WTC11 (cell line): ENCODE data around the gene ARHGEF25. TPM values are rescaled to one million over a fixed set of nuclear protein-coding genes. Genes with fewer than 3 reads are reported as not detected.

Experiments
- ATAC-seq: fragments of 200-7000 bp; cut with Tn5 transposase; 2 replicates; pipeline ENCODE4 v1.10.0; 2021; ENCODE audit warnings: mild to moderate bottlenecking, moderate library complexity
- CTCF ChIA-PET: fragments of 300-600 bp; sonication (Branson Sonifier 250); formaldehyde crosslinking; loops from one replicate; lab custom pipeline; 2021; ENCODE audit warnings: antibody characterized with exemption; lab: Charles Lee
- POLR2A ChIA-PET: fragments of 350-600 bp; sonication (Branson Sonifier 250); formaldehyde crosslinking; loops from one replicate; lab custom pipeline; 2021; ENCODE audit warnings: antibody characterized with exemption; lab: Charles Lee
- DNase-seq: peaks from one replicate; pipeline ENCODE4 v3.0.0; 2021; ENCODE audit warnings: low spot score
- H3K27ac Mint-ChIP-seq: 2 replicates; pipeline ENCODE4 v1.8.0; 2021; ENCODE audit warnings: mixed read lengths
- H3K27me3 Mint-ChIP-seq: 2 replicates; pipeline ENCODE4 v1.8.0; 2021; ENCODE audit warnings: low read depth, mild to moderate bottlenecking, moderate library complexity, mixed read lengths
- H3K36me3 Mint-ChIP-seq: 2 replicates; pipeline ENCODE4 v1.8.0; 2021; ENCODE audit warnings: mixed read lengths
- H3K4me1 Mint-ChIP-seq: 2 replicates; pipeline ENCODE4 v1.8.0; 2022; ENCODE audit warnings: mixed read lengths
- H3K4me3 Mint-ChIP-seq: 2 replicates; pipeline ENCODE4 v1.8.0; 2021; ENCODE audit warnings: mild to moderate bottlenecking, moderate library complexity, mixed read lengths
- H3K9me3 Mint-ChIP-seq: 2 replicates; pipeline ENCODE4 v1.8.0; 2021; ENCODE audit warnings: mixed read lengths
- ARID4B ChIP-seq: sonication (generic); formaldehyde crosslinking; IDR thresholded peaks from 2 replicates; pipeline ENCODE4 v1.8.0; 2023; ENCODE audit warnings: missing genetic modification reagents, mild to moderate bottlenecking, borderline replicate concordance
- ATF1 ChIP-seq: sonication (generic); formaldehyde crosslinking; IDR thresholded peaks from 2 replicates; pipeline ENCODE4 v1.8.1; 2023; ENCODE audit warnings: mild to moderate bottlenecking, moderate library complexity, missing genetic modification reagents
- CBFB ChIP-seq: sonication (generic); formaldehyde crosslinking; IDR thresholded peaks from 2 replicates; pipeline ENCODE4 v1.8.1; 2022; ENCODE audit warnings: mild to moderate bottlenecking, low read depth, missing genetic modification reagents
- CTCF ChIP-seq: fragments of 200-600 bp; IDR thresholded peaks from 2 replicates; pipeline ENCODE4 v1.8.0; 2022; ENCODE audit warnings: antibody characterized with exemption
- ESRRA ChIP-seq: sonication (generic); formaldehyde crosslinking; IDR thresholded peaks from 2 replicates; pipeline ENCODE4 v1.8.1; 2022; ENCODE audit warnings: mild to moderate bottlenecking, missing genetic modification reagents, borderline replicate concordance
- FOXP4 ChIP-seq: sonication (generic); formaldehyde crosslinking; IDR thresholded peaks from 2 replicates; pipeline ENCODE4 v1.8.0; 2022; ENCODE audit warnings: mild to moderate bottlenecking, missing genetic modification reagents
- JUN ChIP-seq: sonication (generic); formaldehyde crosslinking; IDR thresholded peaks from 2 replicates; pipeline ENCODE4 v1.8.0; 2023; ENCODE audit warnings: mild to moderate bottlenecking, missing genetic modification reagents
- NFE2L1 ChIP-seq: sonication (generic); formaldehyde crosslinking; IDR thresholded peaks from 2 replicates; pipeline ENCODE4 v1.8.1; 2023; ENCODE audit warnings: missing genetic modification reagents
- NR1H2 ChIP-seq: sonication (generic); formaldehyde crosslinking; IDR thresholded peaks from 2 replicates; pipeline ENCODE4 v1.9.0; 2021; ENCODE audit warnings: mild to moderate bottlenecking, moderate library complexity, missing genetic modification reagents
- NR2C2 ChIP-seq: sonication (generic); formaldehyde crosslinking; IDR thresholded peaks from 2 replicates; pipeline ENCODE4 v1.8.0; 2022; ENCODE audit warnings: mild to moderate bottlenecking, missing genetic modification reagents
- PRRX2 ChIP-seq: fragments of 250-450 bp; sonication (Bioruptor Pico); IDR thresholded peaks from 2 replicates; pipeline ENCODE4 v1.8.0; 2021; ENCODE audit warnings: mild to moderate bottlenecking
- STAT6 ChIP-seq: sonication (generic); formaldehyde crosslinking; conservative IDR thresholded peaks from 2 replicates; pipeline ENCODE4 v1.8.1; 2023; ENCODE audit warnings: mild to moderate bottlenecking, low read depth, missing genetic modification reagents, moderate library complexity
- TP53 ChIP-seq: sonication (generic); formaldehyde crosslinking; IDR thresholded peaks from 2 replicates; pipeline ENCODE4 v1.8.1; 2023; ENCODE audit warnings: mild to moderate bottlenecking, missing genetic modification reagents
- ZBTB21 ChIP-seq: sonication (generic); formaldehyde crosslinking; IDR thresholded peaks from 2 replicates; pipeline ENCODE4 v1.8.1; 2023; ENCODE audit warnings: mild to moderate bottlenecking, missing genetic modification reagents, borderline replicate concordance
- ZNF121 ChIP-seq: sonication (generic); formaldehyde crosslinking; IDR thresholded peaks from 2 replicates; pipeline ENCODE4 v1.8.0; 2023; ENCODE audit warnings: missing genetic modification reagents
- total RNA-seq: library from RNA; stranded (reverse); gene quantifications from 3 replicates; pipeline ENCODE4 v1.2.3, GENCODE V29; 2021
- TF ChIP-seq, protein P1 (sequence below): sonication (generic); formaldehyde crosslinking; IDR thresholded peaks from 2 replicates; pipeline ENCODE4 v1.8.0; 2022; ENCODE audit warnings: mild to moderate bottlenecking, missing genetic modification reagents
- TF ChIP-seq, protein P2 (sequence below): sonication (generic); formaldehyde crosslinking; IDR thresholded peaks from 2 replicates; pipeline ENCODE4 v1.8.1; 2023; ENCODE audit warnings: mild to moderate bottlenecking, moderate library complexity, missing genetic modification reagents
- TF ChIP-seq, protein P3 (sequence below): sonication (generic); formaldehyde crosslinking; IDR thresholded peaks from 2 replicates; pipeline ENCODE4 v1.8.1; 2022; ENCODE audit warnings: missing genetic modification reagents, borderline replicate concordance

Gene ARHGEF25
- total RNA-seq, 1 experiment from 2014 or later = 11.9 TPM

DNA sequence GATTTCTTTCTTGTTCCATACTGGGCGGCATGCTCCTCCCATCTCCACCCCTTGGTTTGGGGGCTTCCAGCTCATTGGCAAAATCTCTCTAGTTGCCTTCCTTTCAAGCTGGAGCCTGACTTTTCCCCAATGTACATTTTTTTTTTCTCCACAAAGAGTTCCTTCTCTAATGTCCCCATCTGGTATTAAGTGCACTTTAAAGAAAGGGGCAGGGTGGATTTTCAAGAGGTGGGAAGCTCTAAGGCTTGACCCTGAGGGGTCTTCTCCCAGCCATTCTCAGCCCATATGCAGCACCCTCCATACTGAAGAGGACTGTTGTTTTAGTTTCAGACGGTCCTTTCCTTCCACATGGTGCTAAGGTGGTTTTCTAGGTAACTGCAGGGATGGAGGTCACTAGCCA is 26.1 kb upstream of the ARHGEF25 start:
- ChIA-PET POLR2A (interaction anchor here (0.7 kb wide), 1 partner anchor 115 kb away, joined by 10 read pairs; no protein-coding TSS in a partner anchor), CTCF (interaction anchor here (0.7 to 4.2 kb wide), 8 partner anchors 24 to 181 kb away, joined by 3 to 74 read pairs (median 4); partner anchors contain the start of genes ARHGEF25, B4GALNT1 and CYP27B1)
- no peak overlapping the region for H3K27ac Mint-ChIP-seq
- no peak for DNase-seq
- no peak overlapping the region for H3K4me3 Mint-ChIP-seq
- H3K9me3 Mint-ChIP-seq = no peaks in the 10 kb centered on the region
- H3K27me3 Mint-ChIP-seq = 0 out of 2 replicates have a peak, but pooled peaks cover 3% of the 10 kb centered on the region
- peaks cover 8% of the 10 kb centered on the region; the same call in 1 of the 2 replicates for H3K36me3 Mint-ChIP-seq
- TF ChIP-seq JUN (CRISPR knock-in tag) (no peak), STAT6 (no peak), TP53 (CRISPR knock-in tag) (no peak), ZBTB21 (no peak), PRRX2 (CRISPR knock-in tag) (no peak)
- TF ChIP-seq, all 79 proteins: peak for 0
- no peaks in the 10 kb centered on the region; the same call in none of the 2 replicates for H3K4me1 Mint-ChIP-seq
- ATAC-seq = no peak

GRCh38 chr12:57586128-57586527 is 25.1 kb upstream of the ARHGEF25 start:
- no peak for DNase-seq
- ChIA-PET CTCF (interaction anchor here (0.9 to 4.2 kb wide), 4 partner anchors 28 to 47 kb away, joined by 4 to 74 read pairs (median 16); partner anchors contain the start of gene B4GALNT1), POLR2A (no interaction called here)
- Mint-ChIP-seq H3K9me3 (no peaks in the 10 kb centered on the region), H3K36me3 (peaks cover 6% of the 10 kb centered on the region; the same call in 1 of the 2 replicates), H3K27ac (no peak overlapping the region), H3K4me1 (peaks cover 6% of the 10 kb centered on the region), H3K4me3 (no peak overlapping the region), H3K27me3 (peaks cover 5% of the 10 kb centered on the region; the same call in 1 of the 2 replicates)
- no peak for ATAC-seq
- TF ChIP-seq ATF1 (CRISPR knock-in tag) = no peak
- TF ChIP-seq ZNF121 (CRISPR knock-in tag) = no peak
- no peak for TF ChIP-seq CBFB (CRISPR knock-in tag)
- TF ChIP-seq ESRRA (CRISPR knock-in tag) = no peak
- TF ChIP-seq NR2C2 = no peak
- TF ChIP-seq FOXP4 = no peak
- no peak for TF ChIP-seq NR1H2 (CRISPR knock-in tag)
- TF ChIP-seq, protein P1, sequence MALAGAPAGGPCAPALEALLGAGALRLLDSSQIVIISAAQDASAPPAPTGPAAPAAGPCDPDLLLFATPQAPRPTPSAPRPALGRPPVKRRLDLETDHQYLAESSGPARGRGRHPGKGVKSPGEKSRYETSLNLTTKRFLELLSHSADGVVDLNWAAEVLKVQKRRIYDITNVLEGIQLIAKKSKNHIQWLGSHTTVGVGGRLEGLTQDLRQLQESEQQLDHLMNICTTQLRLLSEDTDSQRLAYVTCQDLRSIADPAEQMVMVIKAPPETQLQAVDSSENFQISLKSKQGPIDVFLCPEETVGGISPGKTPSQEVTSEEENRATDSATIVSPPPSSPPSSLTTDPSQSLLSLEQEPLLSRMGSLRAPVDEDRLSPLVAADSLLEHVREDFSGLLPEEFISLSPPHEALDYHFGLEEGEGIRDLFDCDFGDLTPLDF (CRISPR knock-in tag) = no peak
- TF ChIP-seq ARID4B (CRISPR knock-in tag) = no peak
- TF ChIP-seq, protein P2, sequence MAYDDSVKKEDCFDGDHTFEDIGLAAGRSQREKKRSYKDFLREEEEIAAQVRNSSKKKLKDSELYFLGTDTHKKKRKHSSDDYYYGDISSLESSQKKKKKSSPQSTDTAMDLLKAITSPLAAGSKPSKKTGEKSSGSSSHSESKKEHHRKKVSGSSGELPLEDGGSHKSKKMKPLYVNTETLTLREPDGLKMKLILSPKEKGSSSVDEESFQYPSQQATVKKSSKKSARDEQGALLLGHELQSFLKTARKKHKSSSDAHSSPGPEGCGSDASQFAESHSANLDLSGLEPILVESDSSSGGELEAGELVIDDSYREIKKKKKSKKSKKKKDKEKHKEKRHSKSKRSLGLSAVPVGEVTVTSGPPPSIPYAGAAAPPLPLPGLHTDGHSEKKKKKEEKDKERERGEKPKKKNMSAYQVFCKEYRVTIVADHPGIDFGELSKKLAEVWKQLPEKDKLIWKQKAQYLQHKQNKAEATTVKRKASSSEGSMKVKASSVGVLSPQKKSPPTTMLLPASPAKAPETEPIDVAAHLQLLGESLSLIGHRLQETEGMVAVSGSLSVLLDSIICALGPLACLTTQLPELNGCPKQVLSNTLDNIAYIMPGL = no peak
- TF ChIP-seq NFE2L1 = no peak
- TF ChIP-seq, protein P3, sequence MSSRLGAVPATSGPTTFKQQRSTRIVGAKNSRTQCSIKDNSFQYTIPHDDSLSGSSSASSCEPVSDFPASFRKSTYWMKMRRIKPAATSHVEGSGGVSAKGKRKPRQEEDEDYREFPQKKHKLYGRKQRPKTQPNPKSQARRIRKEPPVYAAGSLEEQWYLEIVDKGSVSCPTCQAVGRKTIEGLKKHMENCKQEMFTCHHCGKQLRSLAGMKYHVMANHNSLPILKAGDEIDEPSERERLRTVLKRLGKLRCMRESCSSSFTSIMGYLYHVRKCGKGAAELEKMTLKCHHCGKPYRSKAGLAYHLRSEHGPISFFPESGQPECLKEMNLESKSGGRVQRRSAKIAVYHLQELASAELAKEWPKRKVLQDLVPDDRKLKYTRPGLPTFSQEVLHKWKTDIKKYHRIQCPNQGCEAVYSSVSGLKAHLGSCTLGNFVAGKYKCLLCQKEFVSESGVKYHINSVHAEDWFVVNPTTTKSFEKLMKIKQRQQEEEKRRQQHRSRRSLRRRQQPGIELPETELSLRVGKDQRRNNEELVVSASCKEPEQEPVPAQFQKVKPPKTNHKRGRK = no peak
- TF ChIP-seq CTCF = no peak
